Stimulated activated CD8-positive, alpha-beta memory T cell treated with anti-CD3 and anti-CD28 coated beads, Interleukin-7, amount 100 ng/mL, for 24 hours (primary cell): ENCODE data around the gene ING5.

Experiments used
- DNase-seq: peaks from one replicate; pipeline ENCODE4 v3.0.0-alpha.2; 2020; ENCODE audit warnings: low read depth

The ING5 gene

GRCh38 chr2:241706537-241706936 is 4.7 kb downstream of the ING5 start:
- no peak for DNase-seq

DNA sequence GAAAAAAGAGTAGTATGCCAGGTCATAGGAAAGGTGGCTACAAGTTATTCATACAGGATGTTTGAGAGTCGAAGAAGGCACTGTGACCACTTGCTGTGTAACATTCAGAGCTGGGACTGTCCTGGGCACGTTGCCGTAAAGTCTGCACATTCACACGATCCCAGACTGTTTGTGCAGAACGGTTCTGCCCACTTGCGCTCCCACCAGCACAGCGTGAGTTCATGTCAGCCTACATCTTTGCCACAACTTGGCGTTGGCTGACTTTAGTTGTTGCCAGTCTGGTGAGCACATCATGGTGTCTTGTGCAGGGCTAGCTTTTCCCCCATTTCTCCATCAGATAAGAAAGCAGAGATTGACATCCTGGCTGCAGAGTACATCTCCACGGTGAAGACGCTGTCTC is 7.0 kb downstream of the ING5 start:
- no peak for DNase-seq

DNA sequence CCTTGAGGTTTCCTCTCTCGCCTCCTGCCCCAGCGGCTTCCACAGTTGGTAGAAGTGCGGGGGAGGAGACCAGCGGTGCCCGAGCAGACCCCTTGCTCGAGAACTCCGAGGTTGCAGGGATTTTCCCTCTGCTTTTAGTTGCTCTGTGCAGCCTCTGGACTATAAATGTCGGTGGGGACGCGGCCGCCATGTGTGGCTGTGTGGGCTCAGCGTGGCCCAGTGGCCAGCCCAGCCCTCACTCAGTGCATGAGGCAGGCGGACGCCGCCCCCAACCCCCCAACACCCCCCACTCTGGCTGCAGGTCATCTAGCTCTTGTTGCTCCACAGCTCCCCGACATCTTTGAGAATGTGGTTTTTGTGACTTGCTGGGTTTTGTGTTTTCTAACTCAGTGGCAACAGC is 17.3 kb downstream of the ING5 start:
- DNase-seq: no peak

DNA sequence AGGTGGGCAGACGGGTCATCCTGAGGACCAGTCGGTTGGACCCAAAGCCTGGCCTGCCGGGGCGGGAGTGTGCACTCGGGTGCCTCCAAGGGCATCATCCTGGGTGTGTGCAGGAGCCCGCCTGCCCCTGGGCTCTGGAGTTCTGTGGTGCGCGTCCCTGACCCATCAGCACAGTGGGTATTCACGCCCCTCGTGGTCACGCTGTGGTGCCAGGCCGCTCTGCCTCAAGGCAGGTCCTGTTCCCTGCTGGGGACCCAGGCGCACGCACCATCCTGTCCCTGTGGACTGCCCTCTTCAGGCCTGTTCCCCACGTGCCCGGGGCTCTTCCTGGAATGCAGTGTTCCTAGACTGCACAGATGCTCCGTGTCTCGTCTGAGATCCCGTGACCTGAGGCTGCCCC is 18.3 kb downstream of the ING5 start:
- no peak for DNase-seq

GRCh38 chr2:241720560-241720959 is 18.7 kb downstream of the ING5 start:
- DNase-seq: no peak

DNA sequence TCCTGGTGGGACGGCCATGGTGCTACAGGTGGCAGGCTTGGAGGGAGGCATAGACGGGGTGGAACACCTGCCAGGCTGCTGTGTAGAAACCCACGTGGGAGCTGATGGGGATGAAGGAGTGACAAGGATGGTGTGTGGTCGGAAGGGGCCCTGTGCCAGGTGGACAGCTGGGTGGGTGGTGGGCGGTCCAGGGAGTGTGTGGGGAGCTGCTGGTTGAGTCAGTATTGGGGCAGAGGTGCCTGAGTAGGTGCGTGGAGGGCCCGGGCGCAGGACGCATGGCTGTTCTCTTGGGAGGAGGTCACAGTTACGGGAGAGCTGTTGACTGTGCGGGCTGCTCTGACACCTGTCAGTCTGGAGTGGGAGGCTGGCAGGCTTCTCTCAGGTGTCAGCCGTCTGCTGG is 20.0 kb downstream of the ING5 start:
- DNase-seq: no peak

- no peak for DNase-seq
Observed at GRCh38 chr2:241722896-241723454, 21.1 kb downstream of the ING5 start.

- DNase-seq: no peak
Observed at GRCh38 chr2:241724259-241724974, 22.6 kb downstream of the ING5 start.

DNA sequence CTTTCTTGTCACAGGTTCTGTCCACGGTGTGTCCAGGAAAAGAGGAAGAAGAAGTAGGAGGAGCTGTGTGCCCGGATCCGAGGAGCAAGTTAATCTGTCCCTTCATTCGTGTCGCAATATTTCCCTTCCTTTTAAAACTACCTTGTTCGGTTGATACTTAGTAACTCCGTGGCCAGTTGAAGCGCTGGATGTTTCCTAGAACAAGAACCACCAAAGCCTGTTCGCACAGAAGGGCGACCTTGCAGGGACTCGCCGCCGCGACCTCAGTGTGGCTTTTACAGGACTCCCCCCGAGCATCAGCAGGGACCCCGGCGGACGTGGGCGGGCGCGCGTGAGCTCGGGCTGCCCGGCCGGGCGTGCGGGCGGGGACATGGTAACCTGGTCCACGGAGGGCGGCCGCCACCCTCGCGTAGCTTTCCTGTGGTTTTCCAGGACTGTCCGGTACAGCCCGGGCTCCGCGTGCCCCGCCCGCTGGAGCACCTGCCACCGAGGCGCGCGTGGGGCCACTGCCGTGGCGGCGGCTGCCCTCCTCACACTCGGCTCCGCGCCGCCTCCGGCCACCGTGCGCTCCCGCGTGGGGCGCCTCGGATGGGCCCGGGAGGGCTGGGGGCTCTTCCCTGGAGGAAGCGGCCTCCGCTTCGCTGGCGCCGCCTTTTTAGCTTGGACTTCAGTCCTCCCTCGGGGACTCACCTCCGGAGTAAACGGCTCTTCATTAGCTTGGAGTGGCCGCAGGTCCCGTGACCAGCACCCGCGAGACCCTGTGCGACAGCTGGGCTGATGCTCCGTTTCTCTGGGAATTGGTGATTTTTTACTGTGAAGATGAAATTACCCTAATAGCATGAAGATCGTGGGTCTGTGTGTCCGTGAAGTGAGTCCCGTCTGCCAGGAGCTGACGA is 23.4 kb downstream of the ING5 start:
- DNase-seq: no peak

DNA sequence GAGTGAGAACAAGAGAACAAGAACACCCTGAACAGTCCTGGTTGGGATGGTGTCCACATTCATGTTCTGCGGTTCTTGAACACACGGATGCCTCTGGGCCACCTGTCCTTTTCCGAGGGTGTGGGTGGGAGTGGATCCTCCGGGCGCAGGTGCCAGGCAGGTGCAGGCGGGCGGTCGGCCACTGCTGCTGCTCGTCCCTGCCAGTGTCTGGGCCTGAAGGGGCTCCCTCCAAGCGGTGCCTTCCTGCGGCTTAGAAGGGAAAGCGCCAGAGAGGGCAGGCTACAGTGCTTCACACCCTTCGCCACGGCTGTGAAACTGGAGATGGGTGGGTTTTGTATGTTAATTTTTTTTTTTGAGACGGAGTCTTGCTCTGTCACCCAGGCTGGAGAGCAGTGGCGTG is 24.6 kb downstream of the ING5 start:
- no peak for DNase-seq

DNA sequence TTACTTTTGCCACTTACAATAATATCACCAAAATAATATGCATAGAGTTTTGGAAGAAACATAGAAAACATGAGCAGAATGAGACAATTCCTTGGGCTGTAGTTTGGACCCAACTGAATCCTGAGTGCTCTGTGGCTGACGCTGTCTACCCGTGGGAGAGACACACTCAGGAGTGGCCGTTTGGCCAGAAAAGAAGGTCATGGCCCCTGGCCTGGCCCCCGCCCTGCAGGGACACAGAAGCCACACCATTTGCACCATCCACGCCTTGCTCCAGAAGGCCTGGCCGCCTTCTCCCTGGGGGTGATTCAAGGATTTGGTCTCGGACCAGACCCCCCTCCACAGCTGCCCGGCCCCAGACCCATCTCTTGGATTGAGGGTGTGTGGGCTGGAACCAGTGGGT is 26.2 kb downstream of the ING5 start:
- no peak for DNase-seq

DNA sequence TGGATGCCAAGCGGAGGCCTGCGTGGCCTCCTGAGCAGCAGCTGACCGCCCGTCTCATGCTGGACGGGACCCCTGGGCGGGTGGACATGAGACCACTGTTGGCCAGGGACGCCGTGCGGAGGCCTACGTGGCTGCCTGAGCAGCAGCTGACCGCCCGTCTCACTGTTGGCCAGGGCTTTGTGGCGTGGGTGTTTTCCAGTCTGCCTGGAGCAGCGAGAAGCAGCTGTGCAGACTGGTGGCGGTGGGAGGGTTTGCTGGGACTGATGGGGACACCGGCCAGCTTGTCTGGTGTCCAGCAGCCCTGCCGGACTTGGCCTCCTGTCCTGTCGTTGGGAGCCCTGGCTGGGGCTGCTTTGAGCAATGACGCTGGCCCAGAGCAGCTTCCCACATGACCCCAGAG is 26.8 kb downstream of the ING5 start:
- no peak for DNase-seq

DNA sequence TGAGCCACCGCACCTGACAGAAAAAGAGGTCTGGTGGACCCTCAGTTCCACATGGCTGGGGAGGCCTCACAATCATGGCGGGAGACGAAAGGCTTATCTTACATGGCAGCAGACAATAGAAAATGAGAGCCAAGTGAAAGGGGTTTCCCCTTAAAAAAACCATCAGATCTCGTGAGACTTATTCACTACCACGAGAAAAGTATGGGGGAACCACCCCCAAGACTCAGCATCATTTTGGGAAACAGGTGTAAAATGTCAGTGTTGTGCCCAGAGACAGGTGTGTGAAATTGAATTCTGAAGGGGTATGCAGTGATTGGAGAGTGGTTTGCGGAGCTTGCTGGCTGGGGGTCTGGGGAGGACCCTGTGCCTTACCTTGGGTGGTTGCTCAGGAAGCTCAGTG is 28.0 kb downstream of the ING5 start:
- DNase-seq: no peak

- no peak for DNase-seq
Observed at GRCh38 chr2:241730671-241731293, 28.9 kb downstream of the ING5 start.

DNA sequence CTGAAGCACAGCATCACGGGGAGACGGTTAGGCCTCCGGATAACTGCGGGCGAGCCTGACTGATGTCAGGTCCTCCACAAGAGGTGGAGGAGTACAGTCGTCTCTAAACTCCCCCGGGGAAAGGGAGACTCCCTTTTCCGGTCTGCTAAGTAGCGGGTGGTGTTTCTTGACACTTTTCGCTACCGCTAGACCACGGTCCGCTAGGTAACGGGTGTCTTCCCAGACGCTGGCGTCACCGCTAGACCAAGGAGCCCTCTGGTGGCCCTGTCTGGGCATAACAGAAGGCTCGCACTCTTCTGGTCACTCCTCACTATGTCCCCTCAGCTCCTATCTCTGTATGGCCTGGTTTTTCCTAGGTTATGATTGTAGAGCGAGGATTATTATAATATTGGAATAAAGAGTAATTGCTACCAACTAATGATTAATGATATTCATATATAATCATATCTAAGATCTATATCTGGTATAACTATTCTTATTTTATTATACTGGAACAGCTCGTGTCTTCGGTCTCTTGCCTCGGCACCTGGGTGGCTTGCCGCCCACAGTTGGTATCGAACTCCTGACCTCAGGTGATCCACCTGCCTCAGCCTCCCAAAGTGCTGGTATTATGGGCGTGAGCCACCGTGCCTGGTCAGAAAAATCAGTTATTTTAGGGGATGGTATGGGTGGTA is 30.8 kb downstream of the ING5 start:
- DNase-seq: peak; percentile 35

- DNase-seq: no peak
Observed at GRCh38 chr2:241733391-241734207, 31.8 kb downstream of the ING5 start.

GRCh38 chr2:241734208-241734466 is 32.3 kb downstream of the ING5 start:
- DNase-seq: no peak

DNA sequence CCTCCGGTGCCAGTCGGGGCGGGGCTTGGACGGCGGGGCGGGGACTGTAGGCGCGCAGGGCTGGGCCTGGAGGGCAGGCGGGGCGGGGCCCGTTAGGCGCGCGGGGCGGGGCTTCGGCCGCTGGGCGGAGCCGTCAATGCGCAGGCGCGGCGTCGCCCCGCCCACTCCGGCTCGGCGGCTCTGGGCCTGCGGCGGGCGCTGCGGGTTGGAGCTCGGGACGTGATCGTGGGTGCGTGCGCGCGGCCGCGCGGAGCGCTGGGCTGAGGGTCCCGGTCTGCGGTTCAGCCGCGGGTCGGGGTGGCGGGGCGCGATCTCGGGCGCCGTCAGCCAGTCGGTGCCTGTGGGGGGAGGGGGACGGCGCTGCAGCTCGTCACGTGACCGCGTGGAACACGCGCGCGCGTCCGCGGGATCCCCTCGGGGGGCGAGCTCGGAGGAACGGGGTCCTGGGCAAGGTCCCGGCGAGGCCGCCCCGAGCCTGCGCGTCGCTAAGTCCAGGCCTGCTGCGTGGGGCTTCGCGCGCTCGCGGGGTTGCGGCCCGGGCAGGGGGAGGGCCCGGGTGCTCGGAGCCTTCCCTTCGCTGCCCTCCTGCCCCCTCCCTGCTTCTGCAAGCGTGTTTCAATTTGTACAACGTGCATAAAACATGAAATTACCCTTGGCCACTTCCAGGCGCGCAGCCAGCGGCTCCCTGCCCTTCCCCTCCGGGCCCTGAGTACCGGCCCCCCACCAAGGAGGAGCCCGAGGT is 32.8 kb downstream of the ING5 start, which contains the start of gene D2HGDH:
D2HGDH (plus strand) TSS at position 164 of the 742 bp plus-strand sequence. CDS start 595 bp downstream, outside the sequence.
- peak; percentile 88 for DNase-seq

GRCh38 chr2:241736111-241736510 is 34.3 kb downstream of the ING5 start:
- DNase-seq: no peak

DNA sequence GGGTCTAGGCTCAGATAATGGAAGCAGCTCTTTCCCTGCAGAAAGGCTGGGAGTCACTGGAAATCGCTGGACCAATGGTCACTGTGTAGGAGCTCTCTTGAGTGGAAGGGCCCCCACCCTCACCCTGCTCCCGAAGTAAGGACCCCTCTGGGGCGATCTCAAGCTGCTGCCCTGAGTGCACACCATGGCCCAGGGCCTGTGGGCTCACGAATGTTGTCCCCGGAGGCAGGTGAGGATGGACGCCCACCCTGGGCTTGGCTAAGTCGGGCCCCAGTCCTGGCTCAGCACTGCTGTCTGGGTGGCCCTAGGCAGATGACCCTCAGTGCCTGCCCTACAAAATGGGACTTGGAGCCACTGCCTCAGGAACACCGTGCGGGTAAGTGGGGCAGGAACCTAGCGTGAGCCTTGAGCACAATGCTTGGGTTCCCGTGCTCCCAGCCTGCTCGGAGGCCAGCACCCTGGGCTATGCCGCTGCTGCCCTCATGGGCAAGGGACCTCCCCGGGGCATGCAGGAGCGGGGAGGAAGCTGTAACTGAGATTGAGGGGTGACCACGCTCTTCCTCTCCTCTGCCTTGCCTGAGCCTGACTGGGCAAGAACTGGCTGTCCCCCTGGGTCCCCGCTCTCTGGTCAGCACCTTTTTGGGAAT is 36.3 kb downstream of the ING5 start:
- DNase-seq: no peak
